Caco-2 (cell line): ENCODE results near the gene BRDT. TPM values are rescaled to one million over a fixed set of nuclear protein-coding genes. Genes with fewer than 3 reads are reported as not detected.

Source experiments
- BruUV-seq: library from RNA; stranded (reverse); fragments of 400-500 nt; replicated peaks from 2 replicates; lab custom pipeline; 2021; lab: Mats Ljungman, UMichigan
- CTCF ChIA-PET: fragments of 300-600 bp; sonication (Branson Sonifier 250); formaldehyde crosslinking; loops from one replicate; lab custom pipeline; 2022; ENCODE audit warnings: antibody characterized with exemption; lab: Charles Lee
- POLR2A ChIA-PET: fragments of 300-600 bp; sonication (Branson Sonifier 250); formaldehyde crosslinking; loops from one replicate; lab custom pipeline; 2022; ENCODE audit warnings: antibody characterized with exemption; lab: Charles Lee
- DNase-seq, 2 experiments: peaks; one replicate each; pipeline versions ENCODE4 v3.0.0 to v3.0.0-alpha.2; 2020 to 2022
- H3K27me3 ChIP-seq: replicated peaks from 2 replicates; pipeline ENCODE4 v1.6.0; 2011; ENCODE audit warnings: low read length; ENCODE audit not compliant: control insufficient read depth, insufficient read depth
- H3K36me3 ChIP-seq: 2 replicates; pipeline ENCODE4 v1.5.1; 2011; ENCODE audit warnings: low read length; ENCODE audit not compliant: control insufficient read depth, insufficient read depth
- H3K4me1 ChIP-seq: fragments of 250-450 bp; sonication (Bioruptor Pico); 2 replicates; pipeline ENCODE4 v1.5.1; 2020; ENCODE audit warnings: mild to moderate bottlenecking
- H3K4me3 ChIP-seq: 2 replicates; pipeline ENCODE4 v1.5.1; 2011; ENCODE audit warnings: low read depth, mild to moderate bottlenecking, control low read depth, low read length
- H3K9me3 ChIP-seq: fragments of 250-450 bp; sonication (Bioruptor Pico); 2 replicates; pipeline ENCODE4 v1.5.1; 2020; ENCODE audit warnings: mild to moderate bottlenecking, moderate library complexity
- H3K27ac Mint-ChIP-seq: one replicate; pipeline ENCODE4 v1.8.0; 2022; ENCODE audit warnings: mixed read lengths; ENCODE audit not compliant: unreplicated experiment
- H3K27me3 Mint-ChIP-seq: one replicate; pipeline ENCODE4 v1.8.0; 2022; ENCODE audit warnings: mixed read lengths; ENCODE audit not compliant: insufficient read depth, unreplicated experiment
- H3K36me3 Mint-ChIP-seq: one replicate; pipeline ENCODE4 v1.8.0; 2022; ENCODE audit warnings: mild to moderate bottlenecking, mixed read lengths; ENCODE audit not compliant: insufficient read depth, unreplicated experiment
- H3K4me1 Mint-ChIP-seq: one replicate; pipeline ENCODE4 v1.8.0; 2022; ENCODE audit warnings: low read depth, mixed read lengths; ENCODE audit not compliant: unreplicated experiment
- H3K4me3 Mint-ChIP-seq: one replicate; pipeline ENCODE4 v1.8.0; 2022; ENCODE audit warnings: mild to moderate bottlenecking, moderate library complexity, mixed read lengths; ENCODE audit not compliant: unreplicated experiment
- H3K9me3 Mint-ChIP-seq: one replicate; pipeline ENCODE4 v1.8.0; 2022; ENCODE audit warnings: mixed read lengths; ENCODE audit not compliant: unreplicated experiment
- CTCF ChIP-seq, 2 experiments: fragments of 200-600 bp in 1 of 2; IDR thresholded peaks; 1 replicate in 1 of 2; 2 replicates in 1 of 2; pipeline versions ENCODE4 v1.5.1 to v1.8.0; 2011 to 2022; ENCODE audit warnings: antibody characterized with exemption in 1 of 2, control low read depth in 1 of 2, inconsistent platforms in 1 of 2, low read depth in 1 of 2, low read length in 1 of 2, mild to moderate bottlenecking in 1 of 2, moderate library complexity in 1 of 2; ENCODE audit not compliant: insufficient read depth in 1 of 2, severe bottlenecking in 1 of 2, unreplicated experiment in 1 of 2
- intact Hi-C: fragments of 100-400 bp; cut with micrococcal nuclease; formaldehyde crosslinking; loops from one replicate; pipeline ENCODE4 v1.10.0; 2022; ENCODE audit not compliant: unreplicated experiment
- total RNA-seq: library from RNA; stranded (reverse); gene quantifications from 2 replicates; pipeline ENCODE4 v1.2.3, GENCODE V29; 2022

BRDT gene
- total RNA-seq, 1 experiment from 2014 or later: not detected

DNA sequence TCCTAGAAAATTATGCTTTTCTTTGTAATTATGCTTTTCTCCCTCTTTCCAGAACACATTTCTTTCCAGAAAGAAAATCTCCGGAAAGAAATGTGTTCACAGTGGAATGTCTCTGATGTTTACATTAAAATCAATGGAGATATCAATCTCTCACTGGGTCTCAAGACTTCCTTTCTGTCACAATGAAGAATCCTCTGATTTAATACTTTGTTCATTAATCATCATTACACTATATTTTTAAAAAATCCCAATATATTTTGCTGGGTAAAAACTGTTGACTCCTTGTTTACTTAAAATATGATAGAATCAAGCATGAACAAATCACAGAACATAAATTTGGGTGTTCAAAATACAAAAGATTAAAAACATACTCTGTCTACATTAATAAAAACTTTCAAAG, 36.9 kb upstream of the BRDT start:
- Histone ChIP-seq H3K4me3 (no peak overlapping the region), H3K27me3 (no peaks in the 10 kb centered on the region), H3K36me3 (no peaks in the 10 kb centered on the region), H3K9me3 (no peaks in the 10 kb centered on the region), H3K4me1 (peaks cover 7% of the 10 kb centered on the region; the same call in 1 of the 2 replicates)
- no peaks in the 10 kb centered on the region for H3K9me3 Mint-ChIP-seq
- intact Hi-C loops: no loop called here
- no peak for DNase-seq
- ChIA-PET POLR2A (no interaction called here), CTCF (no interaction called here)
- H3K4me3 Mint-ChIP-seq: no peak overlapping the region
- TF ChIP-seq CTCF (IDR thresholded peaks at IDR 0.05; ENCODE audit: insufficient read depth in 1 of 2, low read depth in 1 of 2, low read length in 1 of 2, severe bottlenecking in 1 of 2, unreplicated experiment in 1 of 2): no peak
- H3K27ac Mint-ChIP-seq: no peak overlapping the region
- H3K36me3 Mint-ChIP-seq: no peaks in the 10 kb centered on the region
- H3K4me1 Mint-ChIP-seq: peaks cover 25% of the 10 kb centered on the region
- BruUV-seq: no TSS peak
- H3K27me3 Mint-ChIP-seq: no peaks in the 10 kb centered on the region

DNA sequence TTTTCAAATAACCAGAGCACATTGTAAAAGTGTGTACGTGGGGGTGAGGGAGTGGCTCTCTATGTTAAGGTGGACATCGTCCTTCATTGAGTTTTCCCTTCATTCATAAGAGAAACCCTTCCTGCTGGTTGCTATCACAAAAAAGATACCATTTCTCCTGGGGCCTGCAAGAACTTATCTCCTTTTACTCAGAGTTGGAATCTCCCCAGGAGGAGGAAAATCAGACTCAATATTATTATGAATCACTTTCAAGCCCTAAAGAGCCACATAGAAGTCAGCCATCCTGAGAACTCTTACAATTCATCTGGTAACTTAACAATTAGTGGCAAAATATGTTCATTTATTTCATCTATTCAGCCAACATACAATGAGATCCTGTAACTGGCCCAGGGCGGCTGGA, 36.2 kb upstream of the BRDT start:
- no peaks in the 10 kb centered on the region for H3K36me3 ChIP-seq
- Mint-ChIP-seq H3K4me3 (no peak overlapping the region), H3K27ac (no peak overlapping the region), H3K36me3 (no peaks in the 10 kb centered on the region), H3K27me3 (no peaks in the 10 kb centered on the region), H3K4me1 (peaks cover 25% of the 10 kb centered on the region), H3K9me3 (no peaks in the 10 kb centered on the region)
- no peak overlapping the region for H3K4me3 ChIP-seq
- intact Hi-C loops: no loop called here
- POLR2A ChIA-PET: no interaction called here
- no peaks in the 10 kb centered on the region for H3K9me3 ChIP-seq
- BruUV-seq: no TSS peak
- no peak for DNase-seq
- CTCF ChIA-PET: no interaction called here
- H3K4me1 ChIP-seq: peaks cover 14% of the 10 kb centered on the region; the same call in 1 of the 2 replicates
- no peak for TF ChIP-seq CTCF (IDR thresholded peaks at IDR 0.05; ENCODE audit: insufficient read depth in 1 of 2, low read depth in 1 of 2, low read length in 1 of 2, severe bottlenecking in 1 of 2, unreplicated experiment in 1 of 2)
- H3K27me3 ChIP-seq: no peaks in the 10 kb centered on the region

GRCh38 chr1:91916046-91916445, 33.2 kb upstream of the BRDT start:
- H3K4me3 Mint-ChIP-seq: no peak overlapping the region
- H3K27me3 Mint-ChIP-seq: no peaks in the 10 kb centered on the region
- Histone ChIP-seq H3K4me1 (peaks cover 14% of the 10 kb centered on the region; the same call in 1 of the 2 replicates), H3K36me3 (no peaks in the 10 kb centered on the region), H3K4me3 (no peak overlapping the region), H3K9me3 (no peaks in the 10 kb centered on the region), H3K27me3 (no peaks in the 10 kb centered on the region)
- DNase-seq: no peak
- H3K27ac Mint-ChIP-seq: peak overlapping the region; percentile 54
- H3K4me1 Mint-ChIP-seq: peaks cover 25% of the 10 kb centered on the region
- TF ChIP-seq CTCF (IDR thresholded peaks at IDR 0.05; ENCODE audit: insufficient read depth in 1 of 2, low read depth in 1 of 2, low read length in 1 of 2, severe bottlenecking in 1 of 2, unreplicated experiment in 1 of 2): no peak
- intact Hi-C loops: no loop called here
- no peaks in the 10 kb centered on the region for H3K36me3 Mint-ChIP-seq
- POLR2A ChIA-PET: no interaction called here
- CTCF ChIA-PET: no interaction called here
- no peaks in the 10 kb centered on the region for H3K9me3 Mint-ChIP-seq
- BruUV-seq: no TSS peak
